K562 (cell line): ENCODE results near the gene KSR2.

Experiments
- EP300 ChIP-seq: IDR thresholded peaks from 2 replicates; pipeline ENCODE4 v1.6.1; 2012; ENCODE audit warnings: low read length, improper control_type of control experiment
- NR2C2 ChIP-seq, 2 experiments: fragments of 200-800 bp in 1 of 2; sonication (Bioruptor generic) in 1 of 2; sonication (generic) in 1 of 2; formaldehyde crosslinking in 1 of 2; IDR thresholded peaks; 2 replicates each; pipeline versions ENCODE4 v1.6.1 to v1.8.0; 2016 to 2022; ENCODE audit warnings: mild to moderate bottlenecking in 1 of 2, missing compliant biosample characterization in 1 of 2, missing genetic modification characterization in 1 of 2, missing genetic modification reagents in 1 of 2
- POLR2A ChIP-seq: fragments of 450-650 bp; conservative IDR thresholded peaks from 2 replicates; pipeline ENCODE4 v1.6.1; 2016
- TAF1 ChIP-seq: IDR thresholded peaks from 2 replicates; pipeline ENCODE4 v1.6.1; 2011; ENCODE audit warnings: mild to moderate bottlenecking, low read length, moderate library complexity; ENCODE audit not compliant: insufficient read depth, control insufficient read depth, severe bottlenecking; ENCODE audit errors: extremely low read depth
- ZBTB7A ChIP-seq: IDR thresholded peaks from 2 replicates; pipeline ENCODE4 v1.6.1; 2011; ENCODE audit warnings: low read depth, mild to moderate bottlenecking, low read length, moderate library complexity, borderline replicate concordance; ENCODE audit not compliant: control insufficient read depth

DNA sequence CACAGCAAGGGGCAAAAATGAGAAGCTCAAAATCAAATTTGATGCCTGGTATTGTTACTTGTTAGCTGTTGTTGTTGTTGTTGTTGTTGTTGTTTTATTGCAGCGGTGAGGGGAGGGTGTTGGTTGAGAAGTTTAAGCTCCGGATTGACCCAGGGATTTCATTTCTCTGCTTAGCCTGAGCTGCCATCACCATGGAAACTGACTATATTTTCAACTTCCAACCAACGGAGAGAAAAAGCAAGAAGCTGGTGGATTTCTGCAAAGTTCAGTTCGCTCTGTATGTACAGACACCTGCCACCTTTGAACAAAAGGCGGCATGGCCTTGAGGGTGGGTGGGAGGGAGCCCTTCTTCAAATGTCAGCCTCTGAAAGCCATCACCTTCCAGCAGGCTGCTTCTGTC lies 412.9 kb downstream of the KSR2 start:
- TF ChIP-seq NR2C2 (CRISPR knock-in tag; IDR thresholded peaks at IDR 0.05) (no peak), NR2C2 (tag; IDR thresholded peaks at IDR 0.05) (no peak), ZBTB7A (no peak), TAF1 (no peak), EP300 (no peak), POLR2A (no peak)
